Measurements from ENCODE around the gene TM9SF1. TPM values are rescaled to one million over a fixed set of nuclear protein-coding genes. Genes with fewer than 3 reads are reported as not detected.

Gene TM9SF1
- total and polyA plus RNA-seq, 2 of the 4 experiments (the other 2 are of a cell fraction): 40.4 to 65.6 TPM

GRCh38 chr14:24150993-24151392 lies 44.2 kb downstream of the TM9SF1 start:
- Histone ChIP-seq H2AK5ac (ENCODE audit: low read depth, low read length) (no peak overlapping the region), H2BK5ac (ENCODE audit: low read depth, low read length, poor library complexity, severe bottlenecking) (no peak overlapping the region), H3K56ac (ENCODE audit: extremely low read depth, insufficient read depth, low read length) (no peak overlapping the region), H3K27ac (ENCODE audit: insufficient read depth, low read length) (no peak overlapping the region), H3K18ac (ENCODE audit: low read depth, low read length) (no peak overlapping the region), H3K9me3 (ENCODE audit: control insufficient read depth, insufficient read depth, low read length) (no peaks in the 10 kb centered on the region), H2BK20ac (ENCODE audit: low read depth, low read length) (no peak overlapping the region), H2AFZ (replicated peaks; ENCODE audit: low read length, poor library complexity) (no peak overlapping the region), H3K27me3 (ENCODE audit: control insufficient read depth, insufficient read depth, low read length) (no peaks in the 10 kb centered on the region), H3K23ac (ENCODE audit: low read depth, low read length) (no peak overlapping the region), H3K36me3 (ENCODE audit: control insufficient read depth, insufficient read depth, low read length) (peaks cover 52% of the 10 kb centered on the region), H4K20me1 (ENCODE audit: insufficient read depth, low read length) (peaks cover 10% of the 10 kb centered on the region), H3K4ac (ENCODE audit: low read depth, low read length) (no peak overlapping the region), H3K9me1 (ENCODE audit: insufficient read depth, low read length) (no peaks in the 10 kb centered on the region), H4K8ac (ENCODE audit: low read depth in 2 of 2, low read length in 2 of 2) (no peak overlapping the region), H2BK15ac (ENCODE audit: low read depth, low read length) (no peak overlapping the region), H3K14ac (replicated peaks; ENCODE audit: low read depth, low read length) (no peak overlapping the region), H3K79me1 (ENCODE audit: low read depth in 1 of 2, low read length in 2 of 2) (peaks cover 21 to 44% of the 10 kb centered on the region in 2 experiments), H3K4me2 (ENCODE audit: low read depth, low read length) (no peak overlapping the region), H2BK120ac (ENCODE audit: low read depth, low read length) (no peak overlapping the region), H3K9ac (ENCODE audit: low read depth, low read length) (no peak overlapping the region), H4K91ac (ENCODE audit: insufficient read depth, low read depth, low read length) (no peak overlapping the region), H4K5ac (ENCODE audit: low read depth, low read length) (no peak overlapping the region), H3K4me1 (ENCODE audit: control insufficient read depth, insufficient read depth, low read length) (peaks cover 3% of the 10 kb centered on the region), H3K4me3 (ENCODE audit: insufficient read depth, low read depth, low read length) (no peak overlapping the region), H2AK9ac (replicated peaks; ENCODE audit: low read depth, low read length, poor library complexity) (no peak overlapping the region)
- POLR2A ChIA-PET (ENCODE audit: unreplicated experiment): no interaction called here
- no TSS peak for BruUV-seq (replicated peaks)
- TF ChIP-seq POLR2A (IDR thresholded peaks at IDR 0.05; ENCODE audit: low read depth, low read length) (no peak), RFX5 (IDR thresholded peaks at IDR 0.05; ENCODE audit: low read depth, low read length) (no peak), RAD21 (IDR thresholded peaks at IDR 0.05; ENCODE audit: low read length) (no peak), SMC3 (IDR thresholded peaks at IDR 0.05; ENCODE audit: low read depth, low read length) (no peak), CTCF (conservative IDR thresholded peaks at IDR 0.05; ENCODE audit: low read depth, low read length) (no peak), MAZ (IDR thresholded peaks at IDR 0.05; ENCODE audit: borderline replicate concordance, low read depth, low read length) (no peak), USF2 (IDR thresholded peaks at IDR 0.05; ENCODE audit: low read depth, low read length) (no peak), MXI1 (IDR thresholded peaks at IDR 0.05; ENCODE audit: borderline replicate concordance, low read depth, low read length) (no peak), CHD1 (IDR thresholded peaks at IDR 0.05; ENCODE audit: low read depth, low read length) (no peak), CEBPB (IDR thresholded peaks at IDR 0.05; ENCODE audit: low read depth, low read length) (no peak), BHLHE40 (IDR thresholded peaks at IDR 0.05; ENCODE audit: low read depth, low read length) (no peak)
- TF ChIP-seq, protein P1, sequence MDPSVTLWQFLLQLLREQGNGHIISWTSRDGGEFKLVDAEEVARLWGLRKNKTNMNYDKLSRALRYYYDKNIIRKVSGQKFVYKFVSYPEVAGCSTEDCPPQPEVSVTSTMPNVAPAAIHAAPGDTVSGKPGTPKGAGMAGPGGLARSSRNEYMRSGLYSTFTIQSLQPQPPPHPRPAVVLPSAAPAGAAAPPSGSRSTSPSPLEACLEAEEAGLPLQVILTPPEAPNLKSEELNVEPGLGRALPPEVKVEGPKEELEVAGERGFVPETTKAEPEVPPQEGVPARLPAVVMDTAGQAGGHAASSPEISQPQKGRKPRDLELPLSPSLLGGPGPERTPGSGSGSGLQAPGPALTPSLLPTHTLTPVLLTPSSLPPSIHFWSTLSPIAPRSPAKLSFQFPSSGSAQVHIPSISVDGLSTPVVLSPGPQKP (IDR thresholded peaks at IDR 0.05; ENCODE audit: borderline replicate concordance, low read depth, low read length): no peak
- intact Hi-C loops (cut with micrococcal nuclease): no loop called here
- in situ Hi-C loops (cut with MboI; ENCODE audit: low sequenced_read_pairs): no loop called here
- dilution Hi-C loops (cut with HindIII; ENCODE audit: low sequenced_read_pairs, unreplicated experiment): no loop called here
- DNase-seq (no peak), ATAC-seq (ENCODE audit: low read depth) (no peak)
- CTCF ChIA-PET: interaction anchor here (4.3 kb wide), 1 partner anchor 10 kb away, joined by 14 read pairs; the partner anchor contains the start of gene IRF9
- WGBS, 2 experiments (ENCODE audit: extremely low coverage in 2 of 2, insufficient read length in 1 of 2): 88% methylated on average over 4 of the region's 9 CpGs; no CpG with 5 or more reads in 1 of the 2 experiments
